K562 (cell line): ENCODE data around the gene PLCG2. TPM values are rescaled to one million over a fixed set of nuclear protein-coding genes. Genes with fewer than 3 reads are reported as not detected.

Experiments used
- ATAC-seq: fragments of 200-7000 bp; cut with Tn5 transposase; 3 replicates; pipeline ENCODE4 v1.9.1; 2020; ENCODE audit warnings: moderate library complexity
- BruUV-seq: library from RNA; stranded (reverse); fragments of 400-500 nt; replicated peaks from 2 replicates; lab custom pipeline; 2021; lab: Mats Ljungman, UMichigan
- CTCF ChIA-PET: fragments of 300-600 bp; formaldehyde crosslinking; extraction: SDS; loops from one replicate; lab custom pipeline; 2021; ENCODE audit warnings: low intra/inter-chr PET ratio; lab: Yijun Ruan, JAX
- POLR2A ChIA-PET: fragments of 300-600, 350-650 bp; sonication (Branson Sonifier 250); formaldehyde crosslinking; extraction: SDS; loops from one replicate; lab custom pipeline; 2021; ENCODE audit warnings: antibody characterized with exemption, inconsistent platforms; lab: Yijun Ruan, JAX
- DNase-seq, 4 experiments: peaks; one replicate each; pipeline versions ENCODE4 v3.0.0 to v3.0.0-alpha.2; 2011 to 2018; ENCODE audit warnings: low spot score in 3 of 4, mixed read lengths in 3 of 4; ENCODE audit errors: extremely low read depth in 1 of 4
- FAIRE-seq: peaks from 2 replicates; lab custom pipeline; 2011; peaks lifted over from hg19 to GRCh38; lab: Jason Lieb, UNC
- H2AFZ ChIP-seq: 2 replicates; pipeline ENCODE4 v1.6.0; 2011; ENCODE audit warnings: low read depth, low read length, control low read depth, inconsistent platforms
- H3K27ac ChIP-seq: fragments of 200-600 bp; 3 replicates; pipeline ENCODE4 v1.8.0; 2011; ENCODE audit warnings: low read depth, mild to moderate bottlenecking, control low read depth, inconsistent platforms, low read length, moderate library complexity, mixed read lengths; ENCODE audit errors: extremely low read depth
- H3K27me3 ChIP-seq, 2 experiments: fragments of 300-600 bp in 1 of 2; 2 replicates in 1 of 2; 3 replicates in 1 of 2; pipeline versions ENCODE4 v1.6.0 to v1.8.0; 2011; ENCODE audit warnings: inconsistent platforms in 2 of 2, low read length in 2 of 2, mild to moderate bottlenecking in 1 of 2, mixed read lengths in 1 of 2, moderate library complexity in 1 of 2; ENCODE audit not compliant: control insufficient read depth in 2 of 2, insufficient read depth in 2 of 2
- H3K36me3 ChIP-seq: fragments of 300-600 bp; 3 replicates; pipeline ENCODE4 v1.8.0; 2011; ENCODE audit warnings: mild to moderate bottlenecking, low read length, inconsistent platforms; ENCODE audit not compliant: control insufficient read depth, insufficient read depth
- H3K4me1 ChIP-seq, 2 experiments: fragments of 200-600 bp in 1 of 2; replicated peaks in 1 of 2; 2 replicates in 1 of 2; 3 replicates in 1 of 2; pipeline versions ENCODE4 v1.5.1 to v1.8.0; 2011; ENCODE audit warnings: inconsistent platforms in 2 of 2, low read length in 2 of 2, mild to moderate bottlenecking in 1 of 2, mixed read lengths in 1 of 2, moderate library complexity in 1 of 2; ENCODE audit not compliant: control insufficient read depth in 2 of 2, insufficient read depth in 2 of 2
- H3K4me2 ChIP-seq: 2 replicates; pipeline ENCODE4 v1.6.1; 2011; ENCODE audit warnings: low read length, control low read depth, inconsistent platforms, mixed read lengths; ENCODE audit not compliant: insufficient read depth
- H3K4me3 ChIP-seq: fragments of 200-600 bp; sonication (generic), shearing (Covaris generic); 2 replicates; pipeline ENCODE4 v1.5.1; 2016; ENCODE audit warnings: control low read depth, inconsistent platforms
- H3K79me2 ChIP-seq: fragments of 200-600 bp; 3 replicates; pipeline ENCODE4 v1.8.0; 2011; ENCODE audit warnings: low read length, inconsistent platforms; ENCODE audit not compliant: control insufficient read depth, insufficient read depth
- H3K9ac ChIP-seq, 2 experiments: 2 replicates each; pipeline versions ENCODE4 v1.6.0 to v1.6.1; 2011; ENCODE audit warnings: low read depth in 2 of 2, low read length in 2 of 2, control low read depth in 1 of 2, inconsistent platforms in 1 of 2, mild to moderate bottlenecking in 1 of 2, mixed read lengths in 1 of 2; ENCODE audit not compliant: insufficient read depth in 1 of 2
- H3K9me1 ChIP-seq: one replicate; pipeline ENCODE4 v1.6.0; 2011; ENCODE audit warnings: inconsistent platforms, mild to moderate bottlenecking, low read length, moderate library complexity; ENCODE audit not compliant: control insufficient read depth, insufficient read depth
- H3K9me3 ChIP-seq: replicated peaks from 2 replicates; pipeline ENCODE4 v1.5.1; 2011; ENCODE audit warnings: low read depth, low read length, inconsistent platforms; ENCODE audit not compliant: control insufficient read depth, insufficient read depth
- H4K20me1 ChIP-seq: replicated peaks from 2 replicates; pipeline ENCODE4 v1.6.1; 2011; ENCODE audit warnings: low read length, inconsistent platforms, mixed read lengths; ENCODE audit not compliant: control insufficient read depth, insufficient read depth
- BRF1 ChIP-seq: IDR thresholded peaks from 3 replicates; pipeline ENCODE4 v1.6.1; 2011; ENCODE audit warnings: borderline replicate concordance, mild to moderate bottlenecking; ENCODE audit not compliant: insufficient read length; ENCODE audit errors: extremely low read depth
- GATA2 ChIP-seq: sonication (generic); formaldehyde crosslinking; IDR thresholded peaks from 2 replicates; pipeline ENCODE4 v1.4.0; 2020; ENCODE audit warnings: mild to moderate bottlenecking, missing genetic modification reagents
- MAFK ChIP-seq: IDR thresholded peaks from 2 replicates; pipeline ENCODE4 v1.6.1; 2011; ENCODE audit warnings: low read length, improper control_type of control experiment
- MCM2 ChIP-seq: fragments of 450-650 bp; IDR thresholded peaks from 2 replicates; pipeline ENCODE4 v1.6.1; 2017; ENCODE audit warnings: low read depth, mild to moderate bottlenecking
- MCM3 ChIP-seq: fragments of 450-650 bp; IDR thresholded peaks from 2 replicates; pipeline ENCODE4 v1.6.1; 2016
- PHF21A ChIP-seq: fragments of 450-650 bp; IDR thresholded peaks from 2 replicates; pipeline ENCODE4 v1.6.1; 2017; ENCODE audit warnings: low read depth, borderline replicate concordance
- PURB ChIP-seq: sonication (generic); formaldehyde crosslinking; IDR thresholded peaks from 2 replicates; pipeline ENCODE4 v1.9.0; 2021; ENCODE audit warnings: low read depth, mild to moderate bottlenecking, missing genetic modification reagents
- RBM14 ChIP-seq: fragments of 200-400 bp; formaldehyde crosslinking; IDR thresholded peaks from 2 replicates; pipeline ENCODE4 v1.6.1; 2018; ENCODE audit warnings: low read depth, mild to moderate bottlenecking, low read length, moderate library complexity, borderline replicate concordance; ENCODE audit not compliant: insufficient read depth
- SIN3B ChIP-seq: fragments of 450-650 bp; IDR thresholded peaks from 2 replicates; pipeline ENCODE4 v1.6.1; 2017; ENCODE audit warnings: low read depth, mild to moderate bottlenecking, moderate library complexity
- ZNF561 ChIP-seq: fragments of 450-650 bp; formaldehyde crosslinking; conservative IDR thresholded peaks from 2 replicates; pipeline ENCODE4 v1.4.0; 2020; ENCODE audit warnings: mild to moderate bottlenecking, moderate library complexity
- ZNF699 ChIP-seq: fragments of 250-450 bp; sonication (Bioruptor Pico); IDR thresholded peaks from 2 replicates; pipeline ENCODE4 v1.8.0; 2021; ENCODE audit warnings: mild to moderate bottlenecking, moderate library complexity; ENCODE audit not compliant: insufficient replicate concordance
- WGBS: fragments of 100-300 bp; shearing (Covaris generic); methylation state at CpG from one replicate; pipeline ENCODE4 v1.1.6; 2016; ENCODE audit warnings: low coverage, mixed read lengths; ENCODE audit not compliant: insufficient coverage; ENCODE audit errors: missing lambda C conversion rate; 5-methylcytosine and 5-hydroxymethylcytosine counted together
- in situ Hi-C: fragments of 300-500 bp; cut with MboI; formaldehyde crosslinking; loops from 4 replicates; pipeline ENCODE4 v1.15.0; 2018; ENCODE audit warnings: inconsistent platforms, mixed read lengths
- intact Hi-C: fragments of 100-400 bp; cut with micrococcal nuclease; formaldehyde crosslinking; loops from 2 replicates; pipeline ENCODE4 v1.14.2; 2022
- polyA plus RNA-seq, 8 experiments: library from polyadenylated mRNA; depleted of rRNA in 4 of 8; stranded (reverse) in 5 of 8; unstranded in 3 of 8; fragments of >200 nt; fragmentation: Nextera tagmentation in 2 of 8; fragmentation: Illumina TruSeq in 1 of 8; extraction: Ambion mirVana in 2 of 8; extraction: Trizol in 1 of 8; gene quantifications; 2 replicates each; pipeline versions ENCODE4 v1.2.1 to v1.2.3, GENCODE V29; 2011 to 2014; ENCODE audit warnings: inconsistent platforms in 1 of 8, missing spikeins in 1 of 8
- total RNA-seq, 7 experiments: library from RNA; depleted of rRNA in 6 of 7; stranded (reverse); fragments of >200 nt in 6 of 7; fragmentation: Illumina TruSeq in 2 of 7; extraction: Trizol in 2 of 7; gene quantifications; 2 replicates each; pipeline versions ENCODE4 v1.2.1 to v1.2.3, GENCODE V29; 2011 to 2021; ENCODE audit warnings: low replicate concordance in 1 of 7
- TF ChIP-seq, protein P1 (sequence below), 2 experiments: fragments of 450-650 bp; IDR thresholded peaks; 2 replicates each; pipeline ENCODE4 v1.6.1; 2016; ENCODE audit warnings: mild to moderate bottlenecking in 2 of 2, borderline replicate concordance in 1 of 2, low read depth in 1 of 2, moderate library complexity in 1 of 2
- TF ChIP-seq, protein P2 (sequence below): sonication (generic); formaldehyde crosslinking; IDR thresholded peaks from 2 replicates; pipeline ENCODE4 v1.9.0; 2022; ENCODE audit warnings: mild to moderate bottlenecking, missing genetic modification reagents
- TF ChIP-seq, protein P3 (sequence below): fragments of 450-650 bp; IDR thresholded peaks from 2 replicates; pipeline ENCODE4 v1.6.1; 2017; ENCODE audit warnings: mild to moderate bottlenecking, moderate library complexity

PLCG2 gene
- total and polyA plus RNA-seq, 9 of the 15 experiments (the other 6 are each of a cell fraction or from before 2014, with no cell fraction given): 0.94 to 7.1 (median 3.1) TPM

DNA sequence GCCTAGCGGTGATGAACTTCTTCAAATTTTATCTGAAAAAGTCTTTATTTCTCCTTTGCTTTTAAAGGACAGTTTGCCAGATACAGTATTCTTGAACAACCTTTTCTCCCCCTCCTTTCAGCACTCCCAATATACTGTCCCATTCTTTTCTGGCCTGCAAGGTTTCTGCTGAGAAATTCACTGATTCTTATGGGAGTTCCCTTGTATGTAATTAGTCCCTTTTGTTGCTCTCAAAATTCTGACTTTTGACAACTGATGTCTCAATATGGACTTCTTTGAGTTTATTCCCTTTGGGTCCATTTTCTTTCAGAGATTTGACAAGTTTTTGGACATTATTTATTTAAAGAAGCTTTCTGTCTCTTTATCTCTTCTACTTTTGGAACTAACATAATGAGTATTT, 192.8 kb downstream of the PLCG2 start:
- BruUV-seq: no TSS peak
- H4K20me1 ChIP-seq: no peaks in the 10 kb centered on the region
- DNase-seq (no peak), ATAC-seq (no peak), FAIRE-seq (no peak)
- no peaks in the 10 kb centered on the region for H3K36me3 ChIP-seq
- H3K9me1 ChIP-seq: no peaks in the 10 kb centered on the region
- H3K27ac ChIP-seq: no peak overlapping the region
- WGBS: 0% methylated on average over 1 of the region's 1 CpG
- no peaks in the 10 kb centered on the region for H3K9me3 ChIP-seq
- H3K4me3 ChIP-seq: no peak overlapping the region
- H3K4me2 ChIP-seq: no peak overlapping the region
- in situ Hi-C loops: no loop called here
- H3K27me3 ChIP-seq: 0 out of 5 replicates have a peak, but pooled peaks cover 0 to 3% of the 10 kb centered on the region in 2 experiments
- TF ChIP-seq, protein P1, sequence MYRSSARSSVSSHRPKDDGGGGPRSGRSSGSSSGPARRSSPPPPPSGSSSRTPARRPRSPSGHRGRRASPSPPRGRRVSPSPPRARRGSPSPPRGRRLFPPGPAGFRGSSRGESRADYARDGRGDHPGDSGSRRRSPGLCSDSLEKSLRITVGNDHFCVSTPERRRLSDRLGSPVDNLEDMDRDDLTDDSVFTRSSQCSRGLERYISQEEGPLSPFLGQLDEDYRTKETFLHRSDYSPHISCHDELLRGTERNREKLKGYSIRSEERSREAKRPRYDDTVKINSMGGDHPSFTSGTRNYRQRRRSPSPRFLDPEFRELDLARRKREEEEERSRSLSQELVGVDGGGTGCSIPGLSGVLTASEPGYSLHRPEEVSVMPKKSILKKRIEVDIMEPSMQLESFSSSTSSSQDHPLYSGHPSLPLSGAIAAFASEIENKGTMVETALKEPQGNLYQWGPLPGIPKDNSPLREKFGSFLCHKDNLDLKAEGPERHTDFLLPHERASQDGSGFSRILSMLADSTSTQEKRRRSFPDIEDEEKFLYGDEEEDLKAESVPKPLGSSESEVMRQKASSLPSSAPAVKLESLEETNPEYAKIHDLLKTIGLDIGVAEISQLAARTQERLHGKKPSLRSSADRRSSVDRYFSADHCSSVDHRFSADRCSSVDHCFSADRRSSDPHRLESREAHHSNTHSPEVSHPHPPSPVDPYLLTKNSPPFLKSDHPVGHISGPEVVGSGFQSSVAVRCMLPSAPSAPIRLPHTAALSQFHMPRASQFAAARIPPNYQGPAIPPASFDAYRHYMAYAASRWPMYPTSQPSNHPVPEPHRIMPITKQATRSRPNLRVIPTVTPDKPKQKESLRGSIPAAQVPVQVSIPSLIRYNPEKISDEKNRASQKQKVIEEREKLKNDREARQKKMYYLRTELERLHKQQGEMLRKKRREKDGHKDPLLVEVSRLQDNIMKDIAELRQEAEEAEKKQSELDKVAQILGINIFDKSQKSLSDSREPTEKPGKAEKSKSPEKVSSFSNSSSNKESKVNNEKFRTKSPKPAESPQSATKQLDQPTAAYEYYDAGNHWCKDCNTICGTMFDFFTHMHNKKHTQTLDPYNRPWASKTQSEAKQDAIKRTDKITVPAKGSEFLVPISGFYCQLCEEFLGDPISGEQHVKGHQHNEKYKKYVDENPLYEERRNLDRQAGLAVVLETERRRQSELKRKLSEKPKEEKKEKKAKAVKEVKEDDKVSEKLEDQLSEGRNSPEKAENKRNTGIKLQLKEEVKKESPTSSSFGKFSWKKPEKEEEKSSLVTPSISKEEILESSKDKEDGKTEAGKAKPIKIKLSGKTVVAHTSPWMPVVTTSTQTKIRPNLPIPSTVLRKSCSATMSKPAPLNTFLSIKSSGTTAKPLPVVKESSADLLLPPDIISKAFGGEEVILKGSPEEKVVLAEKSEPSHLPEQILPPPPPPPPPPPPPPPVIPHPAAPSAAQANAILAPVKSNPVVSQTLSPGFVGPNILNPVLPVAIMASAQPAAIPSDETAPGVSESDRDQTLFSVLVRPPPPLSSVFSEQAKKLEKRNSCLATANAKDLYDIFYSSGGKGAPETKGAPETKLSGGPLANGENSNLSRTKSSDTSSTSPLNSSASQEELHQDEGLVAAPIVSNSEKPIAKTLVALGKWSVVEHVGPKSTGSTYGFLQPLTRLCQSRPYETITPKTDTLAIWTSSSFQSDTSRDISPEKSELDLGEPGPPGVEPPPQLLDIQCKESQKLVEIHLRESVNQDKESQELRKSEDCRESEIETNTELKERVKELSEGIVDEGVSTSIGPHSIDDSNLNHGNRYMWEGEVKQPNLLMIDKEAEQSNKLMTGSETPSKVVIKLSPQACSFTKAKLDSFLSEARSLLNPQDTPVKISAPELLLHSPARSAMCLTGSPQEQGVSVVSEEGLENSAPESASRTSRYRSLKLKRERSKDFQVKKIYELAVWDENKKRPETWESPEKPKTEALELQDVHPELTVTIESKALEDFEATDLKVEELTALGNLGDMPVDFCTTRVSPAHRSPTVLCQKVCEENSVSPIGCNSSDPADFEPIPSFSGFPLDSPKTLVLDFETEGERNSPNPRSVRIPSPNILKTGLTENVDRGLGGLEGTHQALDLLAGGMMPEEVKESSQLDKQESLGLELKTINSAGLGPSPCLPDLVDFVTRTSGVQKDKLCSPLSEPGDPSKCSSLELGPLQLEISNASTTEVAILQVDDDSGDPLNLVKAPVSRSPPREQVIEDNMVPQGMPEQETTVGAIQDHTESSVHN (IDR thresholded peaks at IDR 0.05; ENCODE audit: borderline replicate concordance in 1 of 2, low read depth in 1 of 2): no peak
- no peak for TF ChIP-seq RBM14
- TF ChIP-seq ZNF699 (CRISPR knock-in tag): no peak
- no peak for TF ChIP-seq SIN3B
- no peak for TF ChIP-seq MCM2
- TF ChIP-seq BRF1: no peak
- TF ChIP-seq ZNF561 (CRISPR knock-in tag): no peak
- TF ChIP-seq MCM3: no peak
- TF ChIP-seq GATA2 (CRISPR knock-in tag): no peak
- TF ChIP-seq, protein P2, sequence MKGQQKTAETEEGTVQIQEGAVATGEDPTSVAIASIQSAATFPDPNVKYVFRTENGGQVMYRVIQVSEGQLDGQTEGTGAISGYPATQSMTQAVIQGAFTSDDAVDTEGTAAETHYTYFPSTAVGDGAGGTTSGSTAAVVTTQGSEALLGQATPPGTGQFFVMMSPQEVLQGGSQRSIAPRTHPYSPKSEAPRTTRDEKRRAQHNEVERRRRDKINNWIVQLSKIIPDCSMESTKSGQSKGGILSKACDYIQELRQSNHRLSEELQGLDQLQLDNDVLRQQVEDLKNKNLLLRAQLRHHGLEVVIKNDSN (CRISPR knock-in tag): no peak
- no peak for TF ChIP-seq PHF21A
- no peak for TF ChIP-seq PURB (CRISPR knock-in tag)
- TF ChIP-seq, protein P3, sequence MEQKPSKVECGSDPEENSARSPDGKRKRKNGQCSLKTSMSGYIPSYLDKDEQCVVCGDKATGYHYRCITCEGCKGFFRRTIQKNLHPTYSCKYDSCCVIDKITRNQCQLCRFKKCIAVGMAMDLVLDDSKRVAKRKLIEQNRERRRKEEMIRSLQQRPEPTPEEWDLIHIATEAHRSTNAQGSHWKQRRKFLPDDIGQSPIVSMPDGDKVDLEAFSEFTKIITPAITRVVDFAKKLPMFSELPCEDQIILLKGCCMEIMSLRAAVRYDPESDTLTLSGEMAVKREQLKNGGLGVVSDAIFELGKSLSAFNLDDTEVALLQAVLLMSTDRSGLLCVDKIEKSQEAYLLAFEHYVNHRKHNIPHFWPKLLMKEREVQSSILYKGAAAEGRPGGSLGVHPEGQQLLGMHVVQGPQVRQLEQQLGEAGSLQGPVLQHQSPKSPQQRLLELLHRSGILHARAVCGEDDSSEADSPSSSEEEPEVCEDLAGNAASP: no peak
- TF ChIP-seq MAFK: no peak
- no peak overlapping the region for H3K9ac ChIP-seq
- ChIA-PET POLR2A (no interaction called here), CTCF (no interaction called here)
- intact Hi-C loops: no loop called here
- no peak overlapping the region for H2AFZ ChIP-seq
- no peaks in the 10 kb centered on the region for H3K4me1 ChIP-seq
- no peaks in the 10 kb centered on the region for H3K79me2 ChIP-seq
